Measurements from ENCODE around the gene FNDC3B.
"Not testable (repeated sequence)": the region's sequence is repeated elsewhere in the genome, so short reads cannot be mapped to it uniquely, and the experiment has no call there.

FNDC3B gene

GRCh38 chr3:172367205-172368105 lies 328.1 kb downstream of the FNDC3B start:
- H3K9ac ChIP-seq (ENCODE audit: low read length), result no peak overlapping the region
- no peaks in the 10 kb centered on the region for H3K79me2 ChIP-seq (ENCODE audit: insufficient read depth, low read length)
- TF ChIP-seq CTCF (IDR thresholded peaks at IDR 0.05; ENCODE audit: low read length) (no peak), EZH2 (IDR thresholded peaks at IDR 0.05; ENCODE audit: borderline replicate concordance, low read length) (no peak)
- no peaks in the 10 kb centered on the region for H3K36me3 ChIP-seq (ENCODE audit: insufficient read depth, low read length)
- no peaks in the 10 kb centered on the region for H3K4me1 ChIP-seq (ENCODE audit: insufficient read depth, low read length, severe bottlenecking)
- no peak overlapping the region for H2AFZ ChIP-seq (ENCODE audit: low read length)
- H3K9me3 ChIP-seq (ENCODE audit: low read length), result no peaks in the 10 kb centered on the region
- H3K9me2 ChIP-seq (ENCODE audit: low read depth, low read length), result no peaks in the 10 kb centered on the region
- H3F3A ChIP-seq (ENCODE audit: insufficient read depth, low read length), result no peaks in the 10 kb centered on the region
- H3K4me2 ChIP-seq (ENCODE audit: low read length), result no peak overlapping the region
- no peaks in the 10 kb centered on the region for H4K20me1 ChIP-seq (ENCODE audit: insufficient read depth, low read length)
- no peak overlapping the region for H3K4me3 ChIP-seq (ENCODE audit: low read depth, low read length, poor library complexity, severe bottlenecking)
- no peak overlapping the region for H3K27ac ChIP-seq (ENCODE audit: low read depth, low read length, poor library complexity, severe bottlenecking)
- no peaks in the 10 kb centered on the region for H3K27me3 ChIP-seq (ENCODE audit: insufficient read depth, low read length)

GRCh38 chr3:172368556-172368955 lies 329.2 kb downstream of the FNDC3B start:
- H3K79me2 ChIP-seq (ENCODE audit: insufficient read depth, low read length), result not testable (repeated sequence)

GRCh38 chr3:172369590-172370259 lies 330.3 kb downstream of the FNDC3B start:
- H3K27ac ChIP-seq (ENCODE audit: low read depth, low read length, poor library complexity, severe bottlenecking), result no peak overlapping the region
- no peak overlapping the region for H3K4me2 ChIP-seq (ENCODE audit: low read length)
- H3K9ac ChIP-seq (ENCODE audit: low read length), result no peak overlapping the region
- no peaks in the 10 kb centered on the region for H3F3A ChIP-seq (ENCODE audit: insufficient read depth, low read length)
- no peaks in the 10 kb centered on the region for H3K27me3 ChIP-seq (ENCODE audit: insufficient read depth, low read length)
- no peaks in the 10 kb centered on the region for H3K9me3 ChIP-seq (ENCODE audit: low read length)
- no peak for TF ChIP-seq EZH2 (IDR thresholded peaks at IDR 0.05; ENCODE audit: borderline replicate concordance, low read length)
- TF ChIP-seq CTCF (IDR thresholded peaks at IDR 0.05; ENCODE audit: low read length), result no peak
- H3K4me3 ChIP-seq (ENCODE audit: low read depth, low read length, poor library complexity, severe bottlenecking), result no peak overlapping the region
- H3K79me2 ChIP-seq (ENCODE audit: insufficient read depth, low read length), result no peaks in the 10 kb centered on the region
- H4K20me1 ChIP-seq (ENCODE audit: insufficient read depth, low read length), result no peaks in the 10 kb centered on the region
- no peaks in the 10 kb centered on the region for H3K4me1 ChIP-seq (ENCODE audit: insufficient read depth, low read length, severe bottlenecking)
- no peaks in the 10 kb centered on the region for H3K36me3 ChIP-seq (ENCODE audit: insufficient read depth, low read length)
- no peaks in the 10 kb centered on the region for H3K9me2 ChIP-seq (ENCODE audit: low read depth, low read length)
- no peak overlapping the region for H2AFZ ChIP-seq (ENCODE audit: low read length)

More at GRCh38 chr3:172368556-172368955, 329.2 kb downstream of the FNDC3B start:
- not testable (repeated sequence) for H3K36me3 ChIP-seq (ENCODE audit: insufficient read depth, low read length); H2AFZ ChIP-seq (ENCODE audit: low read length); H3K27me3 ChIP-seq (ENCODE audit: insufficient read depth, low read length); H3K27ac ChIP-seq (ENCODE audit: low read depth, low read length, poor library complexity, severe bottlenecking); H3K9ac ChIP-seq (ENCODE audit: low read length); H4K20me1 ChIP-seq (ENCODE audit: insufficient read depth, low read length); H3K9me2 ChIP-seq (ENCODE audit: low read depth, low read length); H3F3A ChIP-seq (ENCODE audit: insufficient read depth, low read length); H3K9me3 ChIP-seq (ENCODE audit: low read length); H3K4me1 ChIP-seq (ENCODE audit: insufficient read depth, low read length, severe bottlenecking); H3K4me3 ChIP-seq (ENCODE audit: low read depth, low read length, poor library complexity, severe bottlenecking); H3K4me2 ChIP-seq (ENCODE audit: low read length)

Measured in OCI-LY1 (cell line).